ENCODE data around the gene EI24. TPM values are rescaled to one million over a fixed set of nuclear protein-coding genes. Genes with fewer than 3 reads are reported as not detected.
A peak's percentile ranks its signal among the peaks of the same experiment; 100 is the strongest.

Gene EI24
- total RNA-seq, 1 donor from 2014 or later = 173 TPM

DNA sequence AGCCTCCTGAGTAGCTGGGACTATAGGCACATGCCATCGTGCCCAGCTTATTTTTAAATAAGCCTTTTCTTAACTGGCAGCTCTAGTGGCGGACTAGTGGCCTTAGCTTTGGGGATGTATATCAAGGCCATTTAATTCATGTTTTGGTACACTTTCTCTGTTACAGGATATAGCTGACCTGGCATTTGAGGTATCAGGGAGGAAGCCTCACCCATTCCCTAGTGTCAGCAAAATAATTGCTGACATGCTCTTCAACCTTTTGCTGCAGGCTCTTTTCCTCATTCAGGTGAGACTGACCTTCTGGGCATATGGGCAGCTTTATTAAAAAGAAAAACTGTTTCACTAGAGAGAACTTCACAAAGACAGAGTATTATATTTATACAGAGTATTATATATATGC lies 9.5 kb downstream of the EI24 start:
- no peak for DNase-seq (ENCODE audit: low read depth, low spot score)

DNA sequence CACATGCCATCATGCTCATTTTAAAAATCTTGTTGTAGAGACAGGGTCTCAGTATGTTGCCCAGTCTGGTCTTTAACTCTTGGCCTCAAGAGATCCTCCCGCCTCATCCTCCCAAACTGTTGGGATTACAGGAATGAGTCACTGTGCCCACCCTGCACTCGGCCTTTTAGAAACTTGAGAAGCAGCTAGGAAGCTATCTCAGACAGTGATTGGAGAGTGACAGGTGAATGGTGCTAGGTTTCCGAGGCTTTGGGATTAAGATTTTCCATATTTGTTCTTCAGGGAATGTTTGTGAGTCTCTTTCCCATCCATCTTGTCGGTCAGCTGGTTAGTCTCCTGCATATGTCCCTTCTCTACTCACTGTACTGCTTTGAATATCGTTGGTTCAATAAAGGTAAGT lies 10.5 kb downstream of the EI24 start:
- DNase-seq (ENCODE audit: low read depth, low spot score) = no peak

DNA sequence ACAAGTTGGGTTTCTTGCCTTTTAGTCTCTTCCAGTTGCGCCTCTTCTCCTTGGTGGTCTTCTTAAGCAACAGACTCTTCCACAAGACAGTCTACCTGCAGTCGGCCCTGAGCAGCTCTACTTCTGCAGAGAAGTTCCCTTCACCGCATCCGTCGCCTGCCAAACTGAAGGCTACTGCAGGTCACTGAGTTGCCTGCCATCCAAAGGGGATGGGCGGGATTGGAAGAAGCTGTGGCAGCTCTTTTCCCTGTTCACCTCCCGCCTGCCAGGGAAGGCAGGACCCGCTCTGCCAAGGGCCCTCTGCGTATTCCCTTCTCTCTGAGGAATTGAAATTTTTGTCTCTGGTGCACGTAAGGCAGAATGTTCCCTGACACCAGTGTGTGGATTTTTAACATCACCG lies 14.2 kb downstream of the EI24 start:
- DNase-seq (ENCODE audit: low read depth, low spot score) = no peak

DNA sequence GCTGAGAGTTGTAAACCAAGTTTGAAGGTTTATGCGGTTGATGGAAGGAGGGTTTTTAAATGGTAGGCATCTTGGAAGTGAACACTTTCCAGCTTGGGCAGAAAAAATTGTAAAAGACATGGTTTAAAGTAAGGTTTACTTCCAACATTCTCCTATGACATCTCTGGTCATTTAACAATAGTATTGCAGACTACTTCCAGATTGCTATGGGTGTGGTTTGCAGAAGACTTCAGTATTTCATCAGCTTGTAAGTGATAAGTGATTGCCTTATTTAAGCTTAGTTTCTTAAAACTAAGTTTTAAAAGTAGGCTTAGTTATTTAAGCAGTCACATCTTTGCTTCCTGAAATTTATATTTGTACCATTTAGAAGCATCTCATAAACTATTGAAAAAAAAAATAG lies 16.2 kb downstream of the EI24 start:
- no peak for DNase-seq (ENCODE audit: low read depth, low spot score)

DNA sequence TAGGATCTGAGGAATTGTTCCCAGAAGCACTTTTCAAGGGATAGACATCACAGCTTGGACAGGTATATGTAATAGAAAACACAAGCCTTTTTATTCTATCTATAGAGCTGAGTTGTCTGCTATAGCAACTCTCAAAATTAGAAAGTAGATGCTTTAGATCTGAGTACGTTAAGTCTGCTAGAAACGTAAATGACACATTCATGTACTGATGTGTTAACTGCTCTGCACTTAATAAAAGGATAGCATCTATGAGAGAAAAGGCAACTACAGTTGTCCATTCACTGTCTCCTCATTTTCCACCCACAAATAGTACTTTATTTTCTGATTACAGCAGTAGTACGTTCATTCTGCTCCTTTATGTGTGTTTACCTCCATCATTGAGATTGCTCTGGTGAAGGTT lies 17.3 kb downstream of the EI24 start:
- no peak for DNase-seq (ENCODE audit: low read depth, low spot score)

DNA sequence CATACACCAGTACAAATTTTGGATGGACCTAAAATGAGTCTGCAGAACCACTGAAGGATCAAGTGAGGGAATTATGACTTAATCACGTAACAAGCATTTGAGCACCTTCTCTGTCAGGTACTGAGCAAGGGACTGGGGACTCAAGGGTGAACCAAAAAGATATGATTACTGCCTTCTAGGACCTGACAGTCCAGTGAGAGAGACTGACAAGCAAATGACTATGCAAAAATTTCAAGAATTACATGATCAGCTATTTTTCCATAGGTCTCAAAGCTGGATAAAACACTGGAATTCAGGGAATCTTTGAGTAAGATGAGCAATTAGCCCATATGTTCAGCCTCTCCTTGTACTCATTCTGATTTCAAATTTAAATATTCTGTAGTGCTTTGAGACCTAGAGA lies 18.2 kb downstream of the EI24 start:
- no peak for DNase-seq (ENCODE audit: low read depth, low spot score)

DNA sequence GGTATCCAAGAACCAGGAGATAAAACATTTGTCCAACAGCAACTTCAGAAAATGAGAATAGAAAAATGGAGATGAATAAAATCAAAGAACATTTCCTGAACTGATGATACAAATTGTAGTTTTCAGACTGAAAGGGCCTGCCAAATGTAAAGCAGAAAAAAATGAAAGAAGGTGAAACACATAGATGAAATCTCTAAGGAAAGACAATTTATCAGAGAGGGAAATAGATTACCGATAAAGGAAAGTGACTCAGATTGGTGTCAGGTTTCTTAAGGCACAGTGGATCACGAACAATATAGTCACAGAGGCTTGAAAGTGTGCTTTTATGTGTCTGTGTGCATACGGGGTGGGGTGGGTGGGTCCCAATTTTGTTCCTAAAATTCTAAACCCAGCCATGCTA lies 19.2 kb downstream of the EI24 start:
- DNase-seq (ENCODE audit: low read depth, low spot score) = no peak

DNA sequence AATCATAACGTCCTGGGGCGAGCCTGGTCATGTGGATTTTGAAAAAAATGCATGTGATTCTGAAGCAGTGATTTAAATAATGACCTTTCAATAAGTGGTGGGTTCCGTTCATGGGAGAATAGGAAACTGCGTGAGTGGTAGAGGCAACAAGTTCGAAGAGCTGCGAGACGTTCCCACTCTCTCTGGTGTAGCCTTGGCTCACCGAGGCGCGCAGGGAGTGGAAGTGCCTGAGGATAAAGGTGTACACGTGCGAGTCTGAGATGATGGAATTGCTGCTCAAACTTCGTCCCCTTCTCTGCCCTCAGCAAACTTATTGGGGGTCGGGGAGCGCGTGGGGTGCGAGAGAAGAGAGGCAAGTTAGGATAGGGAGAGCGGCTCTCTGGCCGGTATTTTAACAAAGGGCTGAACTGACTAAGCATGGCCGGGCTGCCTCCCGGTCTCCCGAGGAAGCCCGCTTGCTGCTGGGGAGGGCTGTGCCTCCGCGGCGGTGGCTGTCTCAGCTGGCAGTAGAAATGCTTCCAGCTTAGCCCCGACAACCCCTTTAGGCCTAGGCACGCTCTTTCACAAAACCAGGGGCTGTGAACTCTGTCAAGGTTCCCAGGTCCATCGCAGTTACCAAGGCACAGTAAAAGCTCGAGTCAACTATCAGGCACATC lies 22.5 kb downstream of the EI24 start:
- DNase-seq (ENCODE audit: low read depth, low spot score) = peak; percentile 10

DNA sequence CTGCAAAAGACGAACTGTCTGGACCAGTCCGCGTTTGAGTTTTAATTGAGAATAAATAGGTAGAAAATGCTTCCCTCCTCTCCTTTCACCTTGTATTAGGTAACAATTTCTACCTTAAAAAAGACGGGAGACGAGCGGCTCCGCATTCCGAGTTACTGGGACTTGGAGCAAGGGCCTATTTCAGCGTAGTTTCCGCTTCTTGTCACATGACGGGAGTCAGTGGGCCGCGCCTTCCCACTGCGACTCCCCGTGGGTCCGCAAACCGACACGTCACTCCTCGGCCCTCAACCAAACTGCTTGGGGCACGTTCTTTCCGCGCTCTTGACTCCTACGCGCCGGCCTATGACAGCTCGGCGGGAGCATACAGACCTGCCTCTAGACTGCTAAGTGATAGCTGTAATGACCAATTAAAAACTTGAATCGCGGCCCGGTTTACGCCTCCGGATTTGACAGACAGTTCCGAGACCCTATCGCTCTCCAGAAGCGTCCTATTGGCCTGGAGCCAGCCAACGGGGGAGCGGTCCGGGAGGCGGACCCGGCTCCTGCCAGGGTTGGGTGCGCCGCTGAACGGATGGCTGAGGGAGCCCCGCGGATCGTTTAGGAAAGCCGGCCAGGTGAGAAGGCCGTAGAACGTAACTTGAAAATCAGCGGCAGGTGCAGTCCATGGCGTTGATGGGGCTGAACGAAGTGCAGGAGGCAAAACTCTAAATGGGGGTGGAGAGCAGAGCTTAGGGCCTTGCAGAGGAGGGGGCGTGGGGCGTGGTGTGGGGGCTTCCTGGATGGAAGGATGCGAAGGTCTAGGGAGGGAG lies 23.2 kb downstream of the EI24 start, which contains the start of gene STT3A:
STT3A (plus strand) TSS at position 548 of the 809 bp plus-strand sequence. CDS start 3,064 bp downstream, outside the sequence.
- peak; percentile 100 for DNase-seq (ENCODE audit: low read depth, low spot score)

DNA sequence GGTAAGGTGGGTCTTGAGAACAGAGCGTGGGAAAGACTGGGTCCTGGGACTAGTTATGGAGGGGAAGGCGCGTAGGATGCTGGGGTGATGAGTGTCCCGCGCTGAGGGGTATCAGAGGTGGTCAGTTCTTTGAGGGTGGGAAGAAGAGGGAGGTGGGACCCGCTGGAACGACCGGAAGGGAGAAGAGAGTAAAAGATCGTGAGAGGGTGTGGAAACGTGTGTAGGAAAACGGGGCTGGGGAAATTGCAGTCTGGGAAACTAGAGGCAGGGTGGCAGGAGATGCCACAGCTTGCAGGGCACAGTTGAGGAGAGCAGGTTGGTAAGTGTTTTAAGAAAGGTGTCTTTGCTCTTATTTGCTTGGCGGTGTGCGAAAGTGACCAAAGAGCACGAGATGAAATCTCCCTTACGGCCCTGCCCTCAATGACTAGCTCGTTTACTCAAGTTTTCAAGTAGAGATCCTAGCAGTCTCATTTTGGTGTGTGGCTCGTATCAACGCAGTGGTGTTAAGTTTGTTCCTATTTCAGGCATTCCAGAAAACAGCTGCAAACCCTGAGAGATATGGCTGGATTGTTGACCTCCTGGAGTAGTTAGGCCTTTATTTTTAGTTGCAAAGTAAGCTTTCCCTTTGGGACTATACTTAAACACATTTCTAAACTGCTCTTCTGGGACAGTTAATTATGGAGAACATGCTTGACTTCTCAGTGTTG lies 24.0 kb downstream of the EI24 start:
- DNase-seq (ENCODE audit: low read depth, low spot score) = no peak

DNA sequence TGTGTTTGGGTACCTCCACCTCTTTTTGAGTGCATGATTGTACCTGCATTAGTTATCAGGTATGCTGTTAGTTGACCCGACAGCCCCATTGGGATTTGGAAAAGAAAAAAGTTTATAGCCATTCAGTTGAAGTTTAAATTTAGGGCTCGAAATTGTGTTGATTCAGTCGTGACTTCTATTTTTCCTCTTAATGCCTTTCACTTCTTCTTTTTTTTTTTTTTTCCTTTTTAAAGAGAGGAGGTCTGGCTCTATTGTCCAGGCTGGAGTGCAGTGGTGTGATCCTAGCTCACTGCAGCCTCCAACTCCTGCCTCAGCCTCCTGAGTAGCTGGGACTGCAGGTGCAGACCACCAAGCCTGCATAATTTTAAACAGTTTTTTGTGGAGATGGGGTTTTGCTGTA lies 25.7 kb downstream of the EI24 start:
- DNase-seq (ENCODE audit: low read depth, low spot score) = no peak

DNA sequence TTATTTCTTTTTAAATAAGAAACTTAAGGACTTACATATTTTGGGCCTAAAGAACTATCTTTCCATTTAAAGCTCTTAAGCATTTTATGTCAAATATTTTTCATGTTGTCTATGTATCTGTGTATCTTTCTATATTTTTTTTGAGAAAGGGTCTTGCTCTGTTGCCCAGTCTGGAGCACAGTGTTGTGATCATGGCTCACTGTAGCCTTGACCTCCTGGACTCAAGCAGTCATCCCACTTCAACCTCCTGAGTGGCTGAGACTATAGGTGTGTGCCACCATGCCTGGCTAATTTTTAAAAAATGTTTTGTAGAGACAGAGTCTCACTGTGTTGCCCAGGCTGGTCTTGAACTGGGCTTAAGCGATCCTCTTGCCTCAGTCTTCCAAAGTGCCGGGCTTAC lies 31.4 kb downstream of the EI24 start:
- DNase-seq (ENCODE audit: low read depth, low spot score) = no peak

DNA sequence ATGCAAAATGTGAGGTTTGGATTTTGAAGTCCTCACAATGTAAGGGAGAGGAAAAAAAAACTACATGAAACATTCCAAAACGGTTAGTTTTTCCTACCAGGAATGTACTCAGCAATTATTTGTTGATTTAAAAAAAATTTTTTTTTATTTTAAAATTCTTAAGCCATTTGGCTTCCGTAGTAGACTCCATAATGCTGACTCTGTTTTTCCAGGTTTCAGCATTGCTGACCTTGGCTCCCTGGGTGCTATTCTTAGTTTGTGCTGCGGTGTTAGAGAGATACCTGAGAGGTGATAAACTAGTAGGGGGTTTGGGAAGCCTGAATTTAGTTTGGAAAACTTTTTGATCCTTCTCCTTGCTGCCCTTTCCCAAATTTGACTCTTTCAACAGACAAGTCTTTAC lies 33.9 kb downstream of the EI24 start:
- no peak for DNase-seq (ENCODE audit: low read depth, low spot score)

DNA sequence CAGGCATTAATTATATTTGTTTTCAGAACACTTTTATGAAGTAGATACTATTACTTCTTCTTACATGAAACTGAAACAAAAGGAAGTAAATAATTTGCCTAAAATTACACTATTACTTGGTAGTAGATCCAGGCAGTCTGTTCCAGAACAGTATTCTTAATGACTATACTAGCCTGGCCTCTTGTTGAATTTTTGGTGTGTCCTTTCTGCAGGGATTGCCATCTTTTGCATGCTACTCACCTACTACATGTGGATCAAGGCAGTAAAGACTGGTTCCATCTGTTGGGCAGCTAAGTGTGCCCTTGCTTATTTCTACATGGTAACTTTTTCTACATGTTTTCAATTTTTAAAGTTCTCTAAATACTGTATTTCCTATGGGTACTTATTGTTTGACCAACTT lies 36.1 kb downstream of the EI24 start:
- no peak for DNase-seq (ENCODE audit: low read depth, low spot score)

DNA sequence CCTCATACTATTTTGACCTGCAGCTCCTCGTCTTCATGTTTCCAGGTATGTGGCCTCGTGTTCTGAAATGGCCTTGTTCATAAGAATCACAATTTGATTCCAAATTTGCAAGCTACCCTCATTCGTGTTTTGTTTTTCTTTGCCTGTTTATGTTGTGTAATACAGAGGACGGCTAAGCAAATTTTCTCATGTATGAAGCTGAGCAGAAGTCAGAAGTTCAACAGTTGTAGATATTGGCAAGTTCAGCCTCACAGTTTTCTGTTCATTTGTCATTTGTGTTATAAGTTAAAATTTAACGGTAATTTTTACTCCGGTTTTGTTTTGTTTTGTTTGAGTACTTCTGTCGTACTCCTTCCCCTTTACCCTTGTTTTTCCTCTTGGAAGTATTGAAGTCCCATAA lies 40.3 kb downstream of the EI24 start:
- DNase-seq (ENCODE audit: low read depth, low spot score) = no peak

DNA sequence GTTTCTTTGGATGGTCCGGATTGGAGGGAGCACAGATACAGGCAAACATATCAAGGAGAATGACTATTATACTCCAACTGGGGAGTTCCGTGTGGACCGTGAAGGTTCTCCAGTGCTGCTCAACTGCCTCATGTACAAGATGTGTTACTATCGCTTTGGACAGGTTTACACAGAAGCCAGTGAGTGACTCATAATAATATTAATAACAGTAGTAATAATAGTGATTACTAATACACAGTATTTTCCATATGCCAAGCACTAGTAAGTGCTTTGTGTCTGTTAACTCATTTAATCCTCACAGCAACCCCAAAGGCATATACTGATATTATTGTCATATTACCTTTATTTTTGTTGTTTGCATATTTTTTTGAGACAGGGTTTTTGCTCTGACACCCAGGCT lies 49.1 kb downstream of the EI24 start:
- DNase-seq (ENCODE audit: low read depth, low spot score) = no peak

DNA sequence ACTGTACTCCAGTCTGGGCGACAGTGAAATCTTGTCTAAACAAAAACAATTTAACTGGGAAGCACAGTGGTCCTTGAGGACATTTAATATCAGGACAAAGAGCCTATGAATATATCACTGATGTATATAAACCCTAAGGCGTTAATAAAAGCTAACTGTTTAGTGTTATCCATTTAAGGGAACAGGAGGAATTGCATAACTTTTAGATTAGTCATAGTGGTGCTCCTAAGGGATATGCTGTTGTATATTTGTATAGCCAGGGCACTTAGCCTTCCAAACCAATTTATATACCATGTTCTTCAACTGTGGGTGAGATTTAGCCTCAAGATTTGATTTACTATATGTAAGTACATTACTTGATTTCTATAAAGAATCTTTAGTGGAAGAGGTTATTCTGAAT lies 52.7 kb downstream of the EI24 start:
- DNase-seq (ENCODE audit: low read depth, low spot score) = peak; percentile 10

DNA sequence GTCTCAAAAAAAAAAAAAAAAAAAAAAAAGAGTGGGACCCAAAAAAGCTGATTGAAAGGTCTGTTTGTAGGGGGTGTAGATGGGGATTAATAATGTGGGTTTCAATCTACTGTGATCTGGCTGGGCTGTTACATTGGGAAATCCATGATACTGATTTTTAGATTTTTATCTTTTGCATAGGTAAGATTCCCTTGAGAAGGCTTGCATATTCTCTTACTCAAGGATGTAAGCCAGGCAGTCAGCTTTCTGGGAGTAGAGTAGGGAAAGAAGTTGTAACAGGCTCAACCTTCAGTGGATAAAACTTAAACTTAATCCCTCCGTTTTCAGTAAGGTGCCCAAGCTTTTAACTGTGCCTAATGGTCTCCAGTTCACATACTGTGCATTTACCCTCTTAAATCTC lies 53.8 kb downstream of the EI24 start:
- DNase-seq (ENCODE audit: low read depth, low spot score) = no peak

DNA sequence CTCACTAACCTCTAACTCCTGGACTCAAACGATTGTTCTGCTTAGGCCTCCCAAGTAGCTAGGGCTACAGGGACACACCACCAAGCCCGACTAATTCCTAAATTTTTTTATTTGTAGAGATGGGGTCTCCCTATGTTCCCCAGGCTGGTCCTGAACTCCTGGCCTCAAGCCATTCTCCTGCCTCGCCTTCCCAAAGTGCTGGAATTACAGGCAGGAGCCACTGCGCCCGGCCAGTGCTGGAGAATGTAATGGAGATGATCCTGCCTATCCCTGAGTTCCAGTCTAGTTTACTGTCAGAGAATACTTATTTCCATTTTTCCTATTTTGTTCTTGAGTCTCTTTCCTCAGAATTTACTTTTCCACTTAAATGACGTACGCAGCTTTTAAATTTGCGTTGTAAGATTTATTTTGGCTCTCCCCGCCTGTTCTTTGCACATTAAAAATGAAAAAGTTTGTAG lies 55.5 kb downstream of the EI24 start, which contains the start of gene CHEK1:
CHEK1 (plus strand) TSS at position 408 of the 458 bp plus-strand sequence. CDS start 1,606 bp downstream, outside the sequence.
- DNase-seq (ENCODE audit: low read depth, low spot score) = no peak

DNA sequence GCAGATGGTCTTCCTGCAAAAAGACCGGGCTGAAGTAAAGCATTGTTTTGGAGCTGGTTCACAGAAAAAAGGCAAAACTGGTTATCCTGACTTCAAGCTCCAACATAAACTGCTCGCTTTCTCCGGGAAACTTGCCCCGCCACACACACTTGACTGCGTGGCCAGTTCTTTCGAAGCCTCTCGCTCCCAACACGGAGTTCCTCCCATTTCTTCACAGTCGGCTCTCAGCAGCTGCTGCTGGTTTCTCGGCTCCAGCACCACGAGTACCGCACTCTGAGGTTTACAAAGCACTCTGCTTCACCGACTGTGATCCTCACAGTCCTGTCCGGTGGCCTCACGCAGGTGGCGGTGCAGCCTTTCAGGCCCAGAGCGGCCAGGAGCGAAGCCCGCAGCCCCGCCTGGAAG lies 56.0 kb downstream of the EI24 start:
- DNase-seq (ENCODE audit: low read depth, low spot score) = no peak

DNA sequence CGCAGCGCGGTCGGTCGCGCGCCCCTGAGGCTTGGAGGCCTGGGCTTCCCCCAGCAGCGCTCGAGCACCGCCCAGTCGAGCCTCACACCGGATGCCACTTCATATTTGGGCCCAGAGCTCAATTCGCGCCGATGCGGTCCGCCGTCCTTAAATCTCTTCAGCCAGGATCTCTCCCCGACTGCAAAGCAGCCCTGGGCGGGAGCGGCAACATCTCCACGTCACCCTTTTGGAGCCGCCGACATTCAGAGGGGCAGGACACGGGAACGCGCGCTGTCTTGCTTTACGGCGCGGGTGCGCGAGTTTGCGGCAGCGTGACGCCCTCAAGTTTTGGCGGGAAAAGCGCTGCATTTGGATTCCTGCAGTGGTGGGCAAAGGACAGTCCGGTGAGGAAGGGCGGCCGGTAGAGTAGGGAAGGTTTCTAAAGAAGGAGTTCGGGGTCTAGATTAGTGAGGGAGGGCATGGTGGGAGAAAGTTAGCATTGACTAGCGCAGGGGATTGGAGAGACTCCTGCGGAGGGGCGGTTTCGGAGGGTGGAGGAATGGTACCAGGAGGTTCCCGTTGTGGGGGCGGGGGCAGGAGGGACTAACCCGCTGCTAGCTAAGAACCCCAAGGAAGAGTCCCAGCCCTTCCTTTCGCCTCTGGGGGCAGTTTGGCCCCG lies 56.5 kb downstream of the EI24 start:
- DNase-seq (ENCODE audit: low read depth, low spot score) = peak; percentile 58

All from pulmonary artery endothelial cell (primary cell).